ENCODE data around the gene C1orf226. TPM values are rescaled to one million over a fixed set of nuclear protein-coding genes. Genes with fewer than 3 reads are reported as not detected.
"Not testable (repeated sequence)": the region's sequence is repeated elsewhere in the genome, so short reads cannot be mapped to it uniquely, and the experiment has no call there.

Gene C1orf226, protein sequence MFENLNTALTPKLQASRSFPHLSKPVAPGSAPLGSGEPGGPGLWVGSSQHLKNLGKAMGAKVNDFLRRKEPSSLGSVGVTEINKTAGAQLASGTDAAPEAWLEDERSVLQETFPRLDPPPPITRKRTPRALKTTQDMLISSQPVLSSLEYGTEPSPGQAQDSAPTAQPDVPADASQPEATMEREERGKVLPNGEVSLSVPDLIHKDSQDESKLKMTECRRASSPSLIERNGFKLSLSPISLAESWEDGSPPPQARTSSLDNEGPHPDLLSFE
- total RNA-seq (2014; rRNA removed; shearing (Covaris generic)) = 0.23 and 0.56 TPM in 2 replicates

DNA sequence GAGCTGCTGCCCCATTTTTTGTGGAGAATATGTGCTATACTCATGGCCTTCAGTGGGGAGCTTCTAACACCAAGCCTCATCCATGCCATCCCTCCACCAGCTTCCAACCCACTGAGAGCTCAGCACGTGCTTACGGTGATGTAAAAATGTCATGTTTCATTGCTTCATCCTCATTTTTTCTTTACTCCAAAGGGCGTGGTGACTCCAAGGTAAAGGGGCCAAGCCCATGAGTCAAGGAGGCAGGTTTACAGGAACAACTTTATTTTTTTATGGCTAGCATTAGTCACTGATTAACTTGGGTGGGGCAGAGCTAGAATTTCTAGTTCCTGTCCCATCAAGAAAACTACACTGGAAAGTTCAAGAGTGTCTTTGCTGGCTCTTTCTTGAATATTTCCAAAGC lies at the start of gene C1orf226:
Gene C1orf226 (plus strand): TSS at position 346 of the 400 bp plus-strand sequence. CDS start 174 bp downstream, outside the sequence.
- DNase-seq (ENCODE audit: low spot score) = no peak

DNA sequence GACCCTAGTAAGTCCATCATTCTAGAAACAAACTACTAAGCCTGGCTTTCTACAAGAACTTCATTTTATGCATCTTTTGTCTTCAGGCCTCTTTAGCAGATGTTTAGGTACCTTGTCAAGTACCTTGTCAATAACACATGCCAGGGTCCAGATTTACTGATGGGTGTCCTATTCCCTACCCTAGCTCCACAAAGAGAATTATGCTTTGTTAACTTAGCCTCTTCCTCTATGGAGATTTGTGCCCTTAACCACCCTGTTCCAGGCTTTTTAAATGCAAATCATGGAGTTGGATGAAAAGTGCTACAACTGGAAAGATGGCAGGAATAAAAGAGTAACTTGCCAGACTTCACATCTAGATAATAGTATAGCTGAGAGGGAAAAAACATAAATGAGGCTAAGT lies 47.5 kb upstream of the C1orf226 start:
- DNase-seq (ENCODE audit: low spot score) = no peak

DNA sequence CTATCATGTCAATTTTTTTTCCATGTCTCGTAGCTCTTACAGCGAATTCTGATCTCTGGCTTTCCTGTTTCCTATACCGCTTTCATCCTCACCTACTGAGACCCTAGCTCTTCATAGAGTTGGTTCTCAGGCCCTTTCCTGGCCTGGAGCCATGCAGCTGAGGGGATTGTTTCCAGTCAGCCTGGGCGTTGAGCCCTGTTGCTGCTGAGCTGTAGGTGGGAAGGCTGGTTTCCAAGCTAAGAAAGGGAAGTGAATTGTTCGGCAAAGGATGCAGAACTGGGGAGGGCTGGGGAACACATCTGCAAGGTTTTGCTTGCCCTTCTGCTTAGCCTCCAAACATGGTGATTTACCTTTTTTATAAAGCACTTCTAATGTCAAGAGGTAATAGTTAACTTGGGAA lies 46.4 kb upstream of the C1orf226 start:
- DNase-seq (ENCODE audit: low spot score) = no peak

DNA sequence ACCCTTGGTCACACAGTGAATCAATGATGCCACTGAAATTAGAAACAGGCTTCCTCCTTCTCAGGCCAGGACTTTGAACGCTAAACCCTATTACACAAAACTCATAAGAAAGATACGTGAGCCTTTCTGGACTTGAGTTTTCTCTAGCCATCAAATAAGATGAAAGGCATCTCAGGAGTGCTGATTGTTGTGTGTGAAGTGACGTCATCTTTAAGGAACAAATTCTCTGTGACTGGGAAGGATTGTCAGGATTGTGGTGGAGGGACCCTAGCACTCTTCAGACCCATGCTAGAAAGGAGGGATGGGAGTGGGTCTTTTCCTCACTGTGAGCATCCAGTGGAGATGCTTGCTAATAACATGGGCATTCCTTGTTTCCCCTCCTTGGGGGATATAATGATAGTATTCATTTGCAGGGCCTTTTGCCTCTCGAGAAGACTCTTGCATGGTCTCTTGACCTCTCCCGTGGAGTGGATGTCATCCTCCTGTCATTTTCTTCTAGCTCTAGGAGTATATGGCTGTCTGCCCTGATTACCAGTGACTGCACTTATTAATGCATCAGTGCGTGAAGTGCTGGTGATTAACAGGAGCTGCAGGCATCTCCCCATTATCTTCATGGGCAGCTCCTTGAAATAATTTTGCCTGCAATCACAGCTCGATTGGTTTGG lies 44.8 kb upstream of the C1orf226 start:
- DNase-seq (ENCODE audit: low spot score) = no peak

DNA sequence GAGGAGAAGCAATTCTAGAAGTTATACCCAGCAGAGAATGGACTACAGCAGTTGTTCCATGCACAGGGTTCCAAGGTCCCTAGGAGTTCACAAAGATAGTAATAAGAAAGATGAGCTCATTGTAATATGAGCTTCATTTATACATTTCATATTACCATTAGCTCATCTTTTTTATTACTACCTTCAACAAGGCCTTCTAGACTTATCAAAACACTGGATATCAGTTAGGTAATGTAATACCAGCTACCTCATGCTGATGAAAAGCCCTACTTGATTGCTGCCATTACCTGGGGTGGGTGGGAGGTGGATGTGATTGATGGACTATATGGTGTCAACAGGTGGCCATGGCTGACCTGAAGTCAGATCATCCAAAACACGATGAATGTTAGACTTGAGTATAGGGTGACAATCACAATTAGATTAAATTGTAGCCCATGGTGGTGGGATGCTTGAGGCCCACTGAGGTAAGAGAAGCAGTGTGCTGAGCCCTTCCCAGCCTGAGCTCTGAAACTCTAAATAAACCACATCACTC lies 39.0 kb upstream of the C1orf226 start:
- DNase-seq (ENCODE audit: low spot score) = no peak

DNA sequence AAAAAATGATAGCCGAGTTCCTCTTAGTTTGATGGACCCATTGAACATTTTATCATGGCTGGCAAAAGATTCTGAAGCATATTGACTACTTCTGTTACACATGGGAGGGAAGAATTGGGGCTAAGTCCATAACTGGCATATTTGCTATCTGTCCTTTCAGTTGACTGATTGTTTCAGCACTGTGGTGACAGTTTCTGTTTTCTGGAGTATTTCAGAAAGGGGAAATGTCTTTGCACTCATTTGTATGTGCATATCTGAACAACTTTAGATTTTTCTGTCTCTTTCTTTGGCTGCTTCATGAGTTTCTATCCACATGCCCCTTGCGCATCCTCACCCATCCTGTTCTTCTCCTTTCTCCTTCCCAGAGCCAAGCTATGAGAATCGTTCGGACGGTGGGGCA lies 38.1 kb upstream of the C1orf226 start:
- DNase-seq (ENCODE audit: low spot score) = no peak

DNA sequence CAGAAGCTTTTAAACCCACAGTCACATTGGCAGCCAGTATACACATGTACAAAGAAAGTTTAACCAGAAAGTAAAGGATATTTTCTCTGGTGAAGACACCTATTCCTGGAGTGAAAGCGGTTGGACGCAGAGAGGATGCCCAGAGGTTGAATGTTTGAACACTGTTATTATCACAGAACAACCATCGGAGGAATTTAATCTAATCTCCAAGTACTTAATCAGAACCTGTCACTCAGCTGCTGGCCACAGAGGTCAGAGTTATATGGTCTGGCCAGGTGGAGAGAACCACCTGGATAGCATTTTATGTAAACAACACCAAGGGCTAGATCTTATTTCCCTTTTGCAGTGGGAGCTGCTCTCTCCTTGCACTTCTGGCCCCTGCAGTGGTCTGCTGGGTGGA lies 34.2 kb upstream of the C1orf226 start:
- DNase-seq (ENCODE audit: low spot score) = no peak

DNA sequence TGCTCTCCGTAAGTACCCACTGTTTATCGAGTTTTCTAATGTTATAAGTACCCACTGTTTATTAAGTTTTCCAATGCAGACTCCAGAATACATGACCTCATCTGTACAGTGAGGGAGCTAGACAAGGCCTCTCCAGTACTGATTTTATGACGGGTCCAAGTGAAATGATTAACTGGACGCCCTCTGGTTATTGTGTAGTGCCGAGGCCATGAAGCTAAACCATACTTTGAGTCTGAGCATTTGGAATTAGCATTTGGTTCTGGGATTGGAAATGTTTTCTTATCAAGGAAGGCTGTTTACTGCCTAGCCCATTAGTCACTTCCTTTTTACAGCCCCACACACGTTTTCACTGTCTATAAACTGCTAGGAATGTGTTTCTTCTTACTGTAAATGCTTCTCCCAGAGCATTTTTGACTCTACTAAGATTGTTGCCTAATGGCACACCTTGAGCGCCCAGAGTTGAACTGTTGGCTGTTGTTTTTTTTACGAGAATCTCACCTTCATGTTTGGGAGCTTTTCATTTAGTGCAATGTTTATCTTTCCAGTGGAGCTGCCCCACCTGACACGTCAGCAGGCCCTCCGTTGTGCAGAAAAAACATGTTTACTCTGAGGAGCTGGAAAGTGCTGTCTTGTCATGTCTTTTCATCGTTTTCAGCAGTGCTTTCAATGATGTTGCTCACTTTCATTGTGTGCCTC lies 31.7 kb upstream of the C1orf226 start:
- DNase-seq (ENCODE audit: low spot score) = peak; percentile 74

DNA sequence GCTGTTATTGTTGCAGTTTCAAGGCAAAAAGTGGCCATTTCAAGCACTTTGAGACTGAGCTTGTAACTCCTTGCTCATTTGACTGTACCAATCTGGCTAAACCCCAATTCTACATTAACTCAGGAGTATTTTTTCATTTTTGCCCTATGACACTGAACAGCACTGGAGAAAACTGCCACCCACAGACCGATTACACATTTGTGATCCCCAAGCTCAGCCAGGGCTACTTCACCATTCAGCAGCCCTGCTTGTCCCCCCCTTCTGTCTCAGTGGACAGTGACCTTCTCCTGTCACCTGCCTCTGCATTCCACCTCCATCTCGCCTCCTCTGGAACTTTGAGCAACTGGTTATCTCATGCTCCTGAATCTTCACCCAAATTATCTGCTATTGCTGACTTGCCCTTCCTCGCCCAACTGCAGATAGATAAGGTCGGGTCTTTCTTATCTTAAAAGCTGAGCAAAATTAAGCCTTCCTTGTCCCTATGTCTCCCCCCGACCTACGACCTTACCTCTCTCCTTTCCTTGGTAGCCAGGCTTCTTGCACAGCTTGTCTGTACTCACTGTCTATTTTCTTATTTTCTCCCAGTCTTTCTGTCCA lies 30.2 kb upstream of the C1orf226 start:
- no peak for DNase-seq (ENCODE audit: low spot score)

DNA sequence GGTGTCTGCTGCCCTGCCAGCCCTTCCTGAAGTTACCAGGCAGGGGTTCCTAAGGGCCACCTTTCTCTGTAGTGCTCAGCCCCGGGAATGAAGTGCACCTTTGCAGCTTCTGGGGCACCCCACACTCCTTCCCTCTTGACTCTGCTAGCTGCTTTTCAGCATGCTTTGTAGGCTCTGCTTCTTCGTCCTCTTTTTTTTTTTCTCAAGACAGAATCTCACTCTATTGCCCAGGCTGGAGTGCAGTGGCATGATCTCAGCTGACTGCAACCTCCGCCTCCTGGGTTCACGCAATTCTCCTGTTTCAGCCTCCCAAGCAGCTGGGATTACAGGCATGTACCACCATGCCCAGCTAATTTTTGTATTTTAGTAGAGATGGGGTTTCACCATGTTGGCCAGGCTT lies 29.7 kb upstream of the C1orf226 start:
- not testable (repeated sequence) for DNase-seq (ENCODE audit: low spot score)

DNA sequence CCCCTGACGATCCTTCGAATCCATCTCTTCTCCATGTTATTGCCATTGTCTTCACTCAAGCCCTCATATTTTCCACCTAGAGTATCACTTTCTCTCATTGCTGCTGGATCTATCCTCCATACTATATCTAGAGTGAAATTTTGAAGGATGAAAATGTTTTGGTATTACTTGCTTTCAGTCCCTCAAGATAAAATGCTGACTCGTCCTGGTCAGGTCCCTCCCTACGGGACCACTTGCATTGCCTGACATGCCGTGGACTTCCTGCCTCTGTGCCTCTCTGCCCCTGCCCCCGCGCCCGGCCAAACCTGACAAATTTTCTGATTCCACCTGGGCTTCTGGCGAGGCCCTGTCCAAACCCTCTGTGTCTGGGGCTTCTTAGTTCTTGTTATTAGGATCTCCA lies 28.4 kb upstream of the C1orf226 start:
- no peak for DNase-seq (ENCODE audit: low spot score)

DNA sequence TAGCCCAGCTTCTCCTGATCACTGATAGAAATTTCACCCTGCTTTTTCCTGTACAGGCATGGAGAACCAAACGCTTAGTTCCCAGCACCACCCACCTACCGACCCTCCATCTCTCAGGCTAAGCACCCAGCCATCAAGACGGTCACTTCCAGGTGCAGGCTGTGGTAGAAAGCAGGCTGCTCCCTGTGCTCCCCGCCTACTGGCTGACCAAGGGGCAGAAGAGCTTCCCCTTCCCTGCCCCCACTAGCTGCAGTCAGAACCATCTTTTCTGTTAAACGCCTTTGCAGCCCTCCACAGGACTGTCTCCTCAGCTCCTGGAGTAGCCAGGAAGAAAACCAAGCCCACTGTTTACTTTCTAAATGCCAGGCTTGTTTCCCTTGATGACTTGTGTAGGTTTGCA lies 27.8 kb upstream of the C1orf226 start:
- DNase-seq (ENCODE audit: low spot score) = no peak

DNA sequence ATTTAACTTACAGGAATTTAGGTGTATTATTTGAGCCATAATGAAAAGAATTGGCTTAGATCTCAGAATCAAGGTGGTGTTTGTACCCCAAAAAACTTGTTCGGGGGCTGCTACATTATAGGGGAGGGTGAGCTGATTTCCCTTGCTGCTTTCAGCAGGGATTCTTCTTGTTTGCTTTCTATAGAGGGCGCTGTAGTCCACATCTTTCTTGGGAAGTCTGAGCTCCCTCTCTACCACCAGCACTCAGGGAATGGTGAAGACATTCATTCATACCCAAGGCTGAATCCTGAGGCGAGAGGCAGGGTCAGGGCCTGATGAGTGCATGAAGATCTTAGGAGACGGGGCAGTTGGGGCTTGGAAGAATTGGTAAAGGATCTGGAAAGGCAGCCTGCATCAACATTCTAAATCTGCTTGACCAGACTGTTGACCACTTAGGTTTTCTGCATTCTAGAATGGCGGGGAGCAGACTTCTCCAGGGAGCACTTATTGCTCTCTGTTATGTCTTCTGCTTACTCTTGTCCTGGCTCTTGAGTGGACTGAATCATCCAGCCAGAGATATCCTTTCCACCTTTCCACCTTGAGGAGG lies 23.8 kb upstream of the C1orf226 start:
- no peak for DNase-seq (ENCODE audit: low spot score)

DNA sequence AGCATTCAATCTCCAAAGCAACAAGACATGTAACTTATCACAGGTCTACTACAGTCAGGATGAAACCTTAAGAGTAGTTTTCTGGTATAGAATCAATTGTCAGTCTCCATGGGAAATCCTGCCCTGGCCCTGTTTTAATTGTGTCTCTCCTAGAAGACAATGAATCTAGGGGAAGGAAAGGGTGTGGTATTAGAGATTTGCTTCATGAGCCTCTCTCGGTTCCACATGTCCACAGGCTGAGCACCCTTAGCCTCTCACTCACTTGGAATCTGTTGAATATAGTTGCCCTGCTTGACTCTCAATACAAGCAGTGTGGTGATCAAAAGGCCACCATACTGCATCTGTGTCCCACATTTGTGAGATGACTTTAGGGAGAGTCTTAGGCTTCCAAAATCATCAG lies 22.6 kb upstream of the C1orf226 start:
- no peak for DNase-seq (ENCODE audit: low spot score)

DNA sequence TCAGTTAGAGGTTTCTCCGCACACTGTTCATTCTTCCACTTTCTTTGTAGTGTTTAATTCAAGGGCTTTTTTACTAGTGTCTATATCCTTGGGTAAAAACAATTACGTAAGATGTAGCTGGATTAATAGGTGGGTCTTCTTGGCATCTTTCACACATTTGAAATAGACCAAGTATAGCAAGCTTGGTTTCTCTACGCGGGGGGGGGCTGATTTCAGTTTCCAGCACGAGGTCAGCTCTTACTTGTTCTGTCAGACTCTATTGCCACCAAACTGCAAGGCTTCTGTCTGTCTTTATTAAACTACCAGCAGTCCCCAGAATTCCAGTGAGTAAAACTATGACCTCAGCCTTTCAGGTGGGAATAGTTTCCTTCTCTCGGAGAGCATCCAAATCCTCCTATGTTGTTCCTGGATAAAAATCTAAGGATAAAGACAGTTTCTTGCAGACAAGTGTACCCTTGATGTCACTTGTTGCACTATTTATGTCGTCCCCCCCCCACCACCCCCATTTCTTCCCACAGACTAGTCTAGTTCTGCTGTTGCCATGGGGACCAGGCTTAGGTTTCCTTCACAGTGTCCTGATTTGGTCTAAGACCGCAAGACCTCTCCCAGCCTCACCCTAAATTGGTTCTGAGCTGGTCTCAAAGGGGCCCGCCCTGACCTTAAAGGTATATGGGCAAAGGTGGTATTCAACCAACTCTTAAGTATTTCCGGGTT lies 21.8 kb upstream of the C1orf226 start:
- DNase-seq (ENCODE audit: low spot score) = no peak

DNA sequence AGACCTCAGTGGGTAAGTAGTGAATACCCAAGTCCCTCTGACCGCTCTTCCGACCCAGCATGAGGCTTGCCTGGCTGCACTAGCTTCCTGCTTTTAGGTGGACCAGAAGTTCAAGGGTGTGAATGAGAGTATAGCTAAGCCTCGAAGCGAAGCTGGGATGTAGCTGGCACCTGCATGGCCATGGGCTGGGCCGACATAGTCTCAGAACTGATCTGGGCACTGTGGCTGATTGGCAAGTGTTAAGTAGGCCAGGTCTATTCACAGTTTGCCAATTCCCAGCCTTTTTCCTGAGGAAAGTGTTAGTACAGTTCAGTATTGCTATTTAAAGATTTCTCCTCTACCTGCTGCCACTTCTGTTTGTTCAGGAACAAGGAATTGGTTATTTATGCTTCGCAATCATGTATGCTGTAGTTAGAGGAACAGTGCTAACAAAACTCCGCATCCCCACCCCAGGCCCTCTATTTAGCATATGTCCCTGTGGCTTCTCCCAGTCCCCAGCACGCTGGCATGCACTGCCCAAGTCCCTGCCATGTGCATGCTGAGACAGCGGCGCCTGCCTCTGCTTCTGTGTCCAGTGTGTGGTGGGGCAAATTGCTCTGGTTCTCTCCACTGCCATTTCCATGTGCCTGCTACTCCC lies 21.2 kb upstream of the C1orf226 start:
- DNase-seq (ENCODE audit: low spot score) = no peak

DNA sequence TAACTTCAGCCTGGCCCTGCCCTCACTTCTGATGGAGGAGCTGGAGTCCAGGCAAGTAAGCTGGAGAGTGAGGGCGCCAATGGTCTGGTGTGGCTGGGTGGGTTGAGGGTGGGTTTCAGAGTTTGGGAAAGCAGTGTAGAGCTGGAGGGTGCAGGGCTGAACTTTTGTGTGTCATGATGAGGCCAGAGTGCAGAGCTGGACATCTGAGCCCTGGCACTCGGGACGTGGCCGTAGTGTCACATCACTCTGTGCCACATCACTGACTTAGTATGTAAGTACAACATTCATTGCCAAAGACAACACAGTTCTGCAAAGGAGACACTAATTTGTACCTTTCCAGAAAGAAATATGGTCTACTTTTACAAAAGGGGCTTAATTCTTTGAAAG lies 20.7 kb upstream of the C1orf226 start:
- no peak for DNase-seq (ENCODE audit: low spot score)

DNA sequence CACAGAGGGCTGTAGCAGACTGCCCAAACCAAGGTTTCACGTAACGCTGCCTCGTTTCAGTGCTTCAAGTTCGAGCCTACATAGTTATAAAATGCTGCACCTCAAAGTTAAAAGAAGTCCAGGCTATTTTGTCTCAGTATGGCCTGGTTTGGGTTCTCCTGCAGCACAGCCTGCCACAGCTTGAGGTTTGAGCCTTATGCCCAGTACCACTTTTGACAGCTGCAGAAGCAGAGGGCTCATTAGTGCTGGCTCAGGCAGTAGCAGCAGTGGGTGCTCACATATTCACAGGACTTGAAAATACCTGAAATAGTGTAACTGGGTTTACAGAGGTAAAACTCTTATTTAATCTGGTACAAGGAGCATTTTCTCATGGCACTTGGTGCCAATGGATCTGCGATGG lies 20.2 kb upstream of the C1orf226 start:
- no peak for DNase-seq (ENCODE audit: low spot score)

DNA sequence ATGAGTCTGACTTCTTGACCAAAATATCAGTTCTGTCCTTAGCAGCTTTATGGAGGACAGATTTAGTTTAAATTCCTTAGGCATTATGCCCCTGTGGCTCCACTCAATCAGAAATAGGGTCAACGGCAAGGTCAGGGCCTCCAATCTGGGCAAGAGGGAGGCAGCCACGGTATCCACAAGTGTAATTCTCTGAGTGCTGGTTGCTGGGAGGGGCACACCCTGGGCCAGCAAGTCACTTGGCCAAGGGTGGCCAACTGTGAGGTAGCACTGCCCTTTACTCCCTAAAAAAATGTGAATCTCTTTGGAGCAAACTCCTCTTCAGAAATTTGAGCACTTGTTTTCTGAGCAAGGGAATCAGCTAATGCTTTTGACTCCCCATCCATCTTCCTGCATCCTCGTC lies 17.7 kb upstream of the C1orf226 start:
- no peak for DNase-seq (ENCODE audit: low spot score)

DNA sequence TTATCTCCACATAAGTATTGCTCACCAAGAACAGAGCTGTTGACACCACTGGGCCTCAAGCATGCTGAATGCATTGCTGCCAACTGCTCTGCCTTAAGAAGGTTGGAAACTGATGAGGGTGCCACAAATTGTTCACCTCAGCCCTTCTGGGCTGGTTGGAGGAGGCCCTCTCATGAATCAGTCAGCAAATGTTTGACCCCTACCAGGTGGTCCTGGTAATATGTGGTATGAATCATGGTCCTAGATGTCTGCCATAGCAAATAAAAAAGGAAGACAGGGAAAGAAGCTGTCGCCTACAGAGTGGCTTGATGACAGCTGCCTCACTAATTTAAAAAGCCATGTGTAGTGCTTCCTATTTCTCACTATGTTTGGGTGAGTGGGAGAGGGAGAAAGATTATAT lies 17.0 kb upstream of the C1orf226 start:
- DNase-seq (ENCODE audit: low spot score) = no peak
